Subcutaneous abdominal adipose tissue (tissue), 5 donors: ENCODE data around the gene AAK1.
"Not testable (repeated sequence)": the region's sequence is repeated elsewhere in the genome, so short reads cannot be mapped to it uniquely, and the experiment has no call there.

Experiments
- H3K27ac ChIP-seq: one replicate; pipeline ENCODE4 v1.7.0; 2013; ENCODE audit warnings: low read depth, mild to moderate bottlenecking, inconsistent platforms, low read length, moderate library complexity
- H3K27me3 ChIP-seq, 5 donors: one replicate each; pipeline ENCODE4 v1.7.0; 2013; ENCODE audit warnings: low read length in 5 of 5, inconsistent platforms in 1 of 5; ENCODE audit not compliant: control insufficient read depth in 5 of 5, insufficient read depth in 4 of 5
- H3K36me3 ChIP-seq, 5 donors: one replicate each; pipeline ENCODE4 v1.7.0; 2013; ENCODE audit warnings: low read length in 5 of 5; ENCODE audit not compliant: control insufficient read depth in 5 of 5, insufficient read depth in 5 of 5
- H3K4me1 ChIP-seq, 5 donors: one replicate each; pipeline ENCODE4 v1.7.0; 2013; ENCODE audit warnings: low read length in 5 of 5, mild to moderate bottlenecking in 3 of 5, moderate library complexity in 1 of 5; ENCODE audit not compliant: control insufficient read depth in 5 of 5, insufficient read depth in 5 of 5
- H3K4me3 ChIP-seq, 5 donors: one replicate each; pipeline ENCODE4 v1.7.0; 2013; ENCODE audit warnings: low read length in 5 of 5, low read depth in 1 of 5
- H3K9ac ChIP-seq, 5 donors: one replicate each; pipeline ENCODE4 v1.7.0; 2013; ENCODE audit warnings: low read length in 5 of 5, mild to moderate bottlenecking in 4 of 5, moderate library complexity in 3 of 5
- H3K9me3 ChIP-seq, 5 donors: one replicate each; pipeline ENCODE4 v1.7.0; 2013; ENCODE audit warnings: low read length in 5 of 5; ENCODE audit not compliant: control insufficient read depth in 5 of 5
- donor health status: healthy.
- donor health status: healthy.
- donor health status: healthy.
- donor health status: healthy.
- donor health status: healthy.

Gene AAK1

GRCh38 chr2:69579536-69579935 is 64.0 kb downstream of the AAK1 start:
- no peaks in the 10 kb centered on the region for H3K27me3 ChIP-seq
- H3K9me3 ChIP-seq = no peaks in the 10 kb centered on the region
- H3K27ac ChIP-seq = no peak overlapping the region
- peaks cover 0 to 2% (median 0%) of the 10 kb centered on the region in 5 donors for H3K36me3 ChIP-seq
- H3K4me3 ChIP-seq = no peak overlapping the region
- peaks cover 5 to 41% (median 29%) of the 10 kb centered on the region in 5 donors for H3K4me1 ChIP-seq
- no peak overlapping the region for H3K9ac ChIP-seq

GRCh38 chr2:69578198-69578540 is 65.4 kb downstream of the AAK1 start:
- H3K4me1 ChIP-seq = peaks cover 5 to 37% (median 29%) of the 10 kb centered on the region in 5 donors
- no peak overlapping the region for H3K4me3 ChIP-seq
- no peak overlapping the region for H3K9ac ChIP-seq
- H3K36me3 ChIP-seq = peaks cover 0 to 2% (median 0%) of the 10 kb centered on the region in 5 donors
- no peaks in the 10 kb centered on the region for H3K27me3 ChIP-seq
- no peak overlapping the region for H3K27ac ChIP-seq
- H3K9me3 ChIP-seq = no peaks in the 10 kb centered on the region

GRCh38 chr2:69577467-69578197 is 65.9 kb downstream of the AAK1 start:
- H3K9ac ChIP-seq = no peak overlapping the region
- no peak overlapping the region for H3K4me3 ChIP-seq
- H3K27ac ChIP-seq = no peak overlapping the region
- no peaks in the 10 kb centered on the region for H3K9me3 ChIP-seq
- peaks cover 0 to 2% (median 0%) of the 10 kb centered on the region in 5 donors for H3K36me3 ChIP-seq
- peaks cover 5 to 35% (median 29%) of the 10 kb centered on the region in 5 donors for H3K4me1 ChIP-seq
- H3K27me3 ChIP-seq = no peaks in the 10 kb centered on the region

- Histone ChIP-seq H3K27ac (no peak overlapping the region), H3K4me3 (peak overlapping the region in 1 of 5 donors; percentile 25), H3K4me1 (peaks cover 5 to 33% (median 28%) of the 10 kb centered on the region in 5 donors), H3K27me3 (no peaks in the 10 kb centered on the region), H3K36me3 (peaks cover 0 to 2% (median 0%) of the 10 kb centered on the region in 5 donors), H3K9me3 (no peaks in the 10 kb centered on the region), H3K9ac (no peak overlapping the region)
These were observed 66.7 kb downstream of the AAK1 start for GRCh38 chr2:69576880-69577279.

GRCh38 chr2:69575926-69576325 is 67.6 kb downstream of the AAK1 start:
- Histone ChIP-seq H3K4me1 (peaks cover 5 to 33% (median 24%) of the 10 kb centered on the region in 5 donors), H3K27ac (no peak overlapping the region), H3K9me3 (no peaks in the 10 kb centered on the region), H3K27me3 (no peaks in the 10 kb centered on the region), H3K9ac (no peak overlapping the region), H3K36me3 (peaks cover 0 to 2% (median 0%) of the 10 kb centered on the region in 5 donors), H3K4me3 (no peak overlapping the region)

- not testable (repeated sequence) for H3K4me3 ChIP-seq, H3K36me3 ChIP-seq, H3K9ac ChIP-seq, H3K9me3 ChIP-seq, H3K27ac ChIP-seq, H3K27me3 ChIP-seq
- H3K4me1 ChIP-seq = peaks cover 5 to 36% (median 24%) of the 10 kb centered on the region in 5 donors
These were observed 68.2 kb downstream of the AAK1 start for GRCh38 chr2:69575371-69575770.

- Histone ChIP-seq H3K27me3 (no peaks in the 10 kb centered on the region), H3K4me3 (peak overlapping the region in 2 of 5 donors; percentile 7 to 18), H3K27ac (no peak overlapping the region), H3K36me3 (no peaks in the 10 kb centered on the region), H3K9ac (no peak overlapping the region), H3K4me1 (peaks cover 5 to 34% (median 17%) of the 10 kb centered on the region in 5 donors), H3K9me3 (no peaks in the 10 kb centered on the region)
These were observed 70.9 kb downstream of the AAK1 start for GRCh38 chr2:69572641-69573040.

GRCh38 chr2:69571189-69571588 is 72.3 kb downstream of the AAK1 start:
- Histone ChIP-seq H3K27ac (no peak overlapping the region), H3K4me3 (no peak overlapping the region), H3K27me3 (no peaks in the 10 kb centered on the region), H3K4me1 (peaks cover 0 to 31% (median 16%) of the 10 kb centered on the region in 5 donors), H3K9me3 (no peaks in the 10 kb centered on the region), H3K36me3 (no peaks in the 10 kb centered on the region), H3K9ac (no peak overlapping the region)

- Histone ChIP-seq H3K9ac (no peak overlapping the region), H3K4me1 (peaks cover 0 to 39% (median 16%) of the 10 kb centered on the region in 5 donors), H3K36me3 (peaks cover 0 to 3% (median 0%) of the 10 kb centered on the region in 5 donors), H3K4me3 (no peak overlapping the region), H3K27ac (no peak overlapping the region), H3K27me3 (no peaks in the 10 kb centered on the region), H3K9me3 (no peaks in the 10 kb centered on the region)
These were observed 73.1 kb downstream of the AAK1 start for GRCh38 chr2:69570474-69570873.

GRCh38 chr2:69567909-69568300 is 75.6 kb downstream of the AAK1 start:
- Histone ChIP-seq H3K4me1 (peaks cover 0 to 34% (median 13%) of the 10 kb centered on the region in 5 donors), H3K36me3 (peaks cover 0 to 5% (median 0%) of the 10 kb centered on the region in 5 donors), H3K9ac (no peak overlapping the region), H3K9me3 (no peaks in the 10 kb centered on the region), H3K27me3 (no peaks in the 10 kb centered on the region), H3K4me3 (no peak overlapping the region), H3K27ac (no peak overlapping the region)
